Measurements from ENCODE around the gene TTI1.

The TTI1 gene

GRCh38 chr20:38036366-38036765, 3.1 kb upstream of the TTI1 start:
- H3K27me3 Mint-ChIP-seq (ENCODE audit: low read depth) = no peaks in the 10 kb centered on the region
- H3K4me3 Mint-ChIP-seq = no peak overlapping the region
- H3K36me3 Mint-ChIP-seq (ENCODE audit: low read depth) = peaks cover 21% of the 10 kb centered on the region
- H3K9me3 Mint-ChIP-seq = no peaks in the 10 kb centered on the region
- no peak overlapping the region for H3K27ac Mint-ChIP-seq
- peaks cover 32% of the 10 kb centered on the region for H3K4me1 Mint-ChIP-seq (ENCODE audit: low read depth)

- H3K27ac Mint-ChIP-seq = peak overlapping the region; percentile 98
- peaks cover 41% of the 10 kb centered on the region for H3K4me1 Mint-ChIP-seq (ENCODE audit: low read depth)
- no peaks in the 10 kb centered on the region for H3K9me3 Mint-ChIP-seq
- peaks cover 16% of the 10 kb centered on the region for H3K36me3 Mint-ChIP-seq (ENCODE audit: low read depth)
- H3K4me3 Mint-ChIP-seq = peak overlapping the region; percentile 97
- no peaks in the 10 kb centered on the region for H3K27me3 Mint-ChIP-seq (ENCODE audit: low read depth)
Measured at GRCh38 chr20:38034961-38035360, 1.7 kb upstream of the TTI1 start.

GRCh38 chr20:38034108-38034649, 923 bp upstream of the TTI1 start:
- H3K36me3 Mint-ChIP-seq (ENCODE audit: low read depth) = peaks cover 18% of the 10 kb centered on the region
- no peaks in the 10 kb centered on the region for H3K27me3 Mint-ChIP-seq (ENCODE audit: low read depth)
- peaks cover 46% of the 10 kb centered on the region for H3K4me1 Mint-ChIP-seq (ENCODE audit: low read depth)
- peak overlapping the region; percentile 97 for H3K4me3 Mint-ChIP-seq
- H3K9me3 Mint-ChIP-seq = no peaks in the 10 kb centered on the region
- H3K27ac Mint-ChIP-seq = peak overlapping the region; percentile 98

- Mint-ChIP-seq H3K9me3 (no peaks in the 10 kb centered on the region), H3K27me3 (ENCODE audit: low read depth) (no peaks in the 10 kb centered on the region), H3K36me3 (ENCODE audit: low read depth) (peaks cover 22% of the 10 kb centered on the region), H3K4me3 (peak overlapping the region; percentile 97), H3K27ac (peak overlapping the region; percentile 98), H3K4me1 (ENCODE audit: low read depth) (peaks cover 55% of the 10 kb centered on the region)
Measured at GRCh38 chr20:38032585-38033329, 499 bp downstream of the TTI1 start.

GRCh38 chr20:38031957-38032356, 1.3 kb downstream of the TTI1 start:
- H3K36me3 Mint-ChIP-seq (ENCODE audit: low read depth) = peaks cover 17% of the 10 kb centered on the region
- H3K9me3 Mint-ChIP-seq = no peaks in the 10 kb centered on the region
- no peaks in the 10 kb centered on the region for H3K27me3 Mint-ChIP-seq (ENCODE audit: low read depth)
- H3K4me3 Mint-ChIP-seq = peak overlapping the region; percentile 97
- H3K27ac Mint-ChIP-seq = peak overlapping the region; percentile 98
- peaks cover 51% of the 10 kb centered on the region for H3K4me1 Mint-ChIP-seq (ENCODE audit: low read depth)

- H3K4me1 Mint-ChIP-seq (ENCODE audit: low read depth) = peaks cover 41% of the 10 kb centered on the region
- H3K9me3 Mint-ChIP-seq = no peaks in the 10 kb centered on the region
- no peaks in the 10 kb centered on the region for H3K27me3 Mint-ChIP-seq (ENCODE audit: low read depth)
- H3K27ac Mint-ChIP-seq = no peak overlapping the region
- H3K36me3 Mint-ChIP-seq (ENCODE audit: low read depth) = peaks cover 9% of the 10 kb centered on the region
- no peak overlapping the region for H3K4me3 Mint-ChIP-seq
Measured at GRCh38 chr20:38029453-38029852, 3.8 kb downstream of the TTI1 start.

GRCh38 chr20:38024496-38024895, 8.8 kb downstream of the TTI1 start:
- no peak overlapping the region for H3K4me3 Mint-ChIP-seq
- no peaks in the 10 kb centered on the region for H3K27me3 Mint-ChIP-seq (ENCODE audit: low read depth)
- peaks cover 5% of the 10 kb centered on the region for H3K9me3 Mint-ChIP-seq
- H3K36me3 Mint-ChIP-seq (ENCODE audit: low read depth) = peaks cover 10% of the 10 kb centered on the region
- no peak overlapping the region for H3K27ac Mint-ChIP-seq
- peaks cover 14% of the 10 kb centered on the region for H3K4me1 Mint-ChIP-seq (ENCODE audit: low read depth)

- Mint-ChIP-seq H3K27me3 (ENCODE audit: low read depth) (no peaks in the 10 kb centered on the region), H3K9me3 (peaks cover 15% of the 10 kb centered on the region), H3K4me3 (no peak overlapping the region), H3K27ac (no peak overlapping the region), H3K36me3 (ENCODE audit: low read depth) (peaks cover 17% of the 10 kb centered on the region), H3K4me1 (ENCODE audit: low read depth) (peaks cover 8% of the 10 kb centered on the region)
Measured at GRCh38 chr20:38023181-38024001, 9.9 kb downstream of the TTI1 start.

- peaks cover 31% of the 10 kb centered on the region for H3K36me3 Mint-ChIP-seq (ENCODE audit: low read depth)
- H3K27me3 Mint-ChIP-seq (ENCODE audit: low read depth) = no peaks in the 10 kb centered on the region
- H3K4me3 Mint-ChIP-seq = no peak overlapping the region
- H3K27ac Mint-ChIP-seq = no peak overlapping the region
- H3K9me3 Mint-ChIP-seq = peaks cover 29% of the 10 kb centered on the region
- peaks cover 3% of the 10 kb centered on the region for H3K4me1 Mint-ChIP-seq (ENCODE audit: low read depth)
Measured at GRCh38 chr20:38021087-38021772, 12.0 kb downstream of the TTI1 start.

- Mint-ChIP-seq H3K27ac (no peak overlapping the region), H3K27me3 (ENCODE audit: low read depth) (no peaks in the 10 kb centered on the region), H3K4me3 (no peak overlapping the region), H3K9me3 (peaks cover 29% of the 10 kb centered on the region), H3K4me1 (ENCODE audit: low read depth) (no peaks in the 10 kb centered on the region), H3K36me3 (ENCODE audit: low read depth) (peaks cover 46% of the 10 kb centered on the region)
Measured at GRCh38 chr20:38018385-38018784, 14.9 kb downstream of the TTI1 start.

- Mint-ChIP-seq H3K4me3 (no peak overlapping the region), H3K4me1 (ENCODE audit: low read depth) (no peaks in the 10 kb centered on the region), H3K27ac (no peak overlapping the region), H3K9me3 (peaks cover 29% of the 10 kb centered on the region), H3K27me3 (ENCODE audit: low read depth) (no peaks in the 10 kb centered on the region), H3K36me3 (ENCODE audit: low read depth) (peaks cover 50% of the 10 kb centered on the region)
Measured at GRCh38 chr20:38017959-38018358, 15.3 kb downstream of the TTI1 start.

GRCh38 chr20:38013887-38014286, 19.4 kb downstream of the TTI1 start:
- H3K4me1 Mint-ChIP-seq (ENCODE audit: low read depth) = no peaks in the 10 kb centered on the region
- H3K27me3 Mint-ChIP-seq (ENCODE audit: low read depth) = no peaks in the 10 kb centered on the region
- no peak overlapping the region for H3K4me3 Mint-ChIP-seq
- peaks cover 55% of the 10 kb centered on the region for H3K36me3 Mint-ChIP-seq (ENCODE audit: low read depth)
- H3K9me3 Mint-ChIP-seq = peaks cover 18% of the 10 kb centered on the region
- no peak overlapping the region for H3K27ac Mint-ChIP-seq

- peaks cover 47% of the 10 kb centered on the region for H3K36me3 Mint-ChIP-seq (ENCODE audit: low read depth)
- no peak overlapping the region for H3K4me3 Mint-ChIP-seq
- H3K27me3 Mint-ChIP-seq (ENCODE audit: low read depth) = no peaks in the 10 kb centered on the region
- peaks cover 4% of the 10 kb centered on the region for H3K9me3 Mint-ChIP-seq
- H3K27ac Mint-ChIP-seq = no peak overlapping the region
- H3K4me1 Mint-ChIP-seq (ENCODE audit: low read depth) = no peaks in the 10 kb centered on the region
Measured at GRCh38 chr20:38012332-38012731, 20.9 kb downstream of the TTI1 start.

GRCh38 chr20:38011696-38012095, 21.6 kb downstream of the TTI1 start:
- no peaks in the 10 kb centered on the region for H3K27me3 Mint-ChIP-seq (ENCODE audit: low read depth)
- H3K27ac Mint-ChIP-seq = no peak overlapping the region
- H3K9me3 Mint-ChIP-seq = no peaks in the 10 kb centered on the region
- H3K4me1 Mint-ChIP-seq (ENCODE audit: low read depth) = no peaks in the 10 kb centered on the region
- no peak overlapping the region for H3K4me3 Mint-ChIP-seq
- peaks cover 41% of the 10 kb centered on the region for H3K36me3 Mint-ChIP-seq (ENCODE audit: low read depth)

Data from T-helper 1 cell treated with Interleukin-12 subunit alpha and Interleukin-12 subunit beta and Interleukin-4 antibody, amounts not matched to agents 30 μg/mL and 1 μg/mL, for 36 hours (primary cell).